H1 (cell line): ENCODE measurements around the gene ZNF576. TPM values are rescaled to one million over a fixed set of nuclear protein-coding genes. Genes with fewer than 3 reads are reported as not detected.

Experiments
- BCL11A ChIP-seq, 2 experiments: IDR thresholded peaks; one replicate each; pipeline ENCODE4 v1.6.1; 2011; ENCODE audit warnings: low read depth in 2 of 2, low read length in 2 of 2, mild to moderate bottlenecking in 2 of 2
- CHD1 ChIP-seq: IDR thresholded peaks from 2 replicates; pipeline ENCODE4 v1.6.1; 2012; ENCODE audit warnings: low read depth, low read length, improper control_type of control experiment
- EGR1 ChIP-seq: IDR thresholded peaks from 2 replicates; pipeline ENCODE4 v1.6.1; 2011; ENCODE audit warnings: low read depth, low read length, borderline replicate concordance
- PHF8 ChIP-seq: fragments of 200-600 bp; sonication (generic); conservative IDR thresholded peaks from 2 replicates; pipeline ENCODE4 v1.7.1; 2012; ENCODE audit warnings: low read depth, mild to moderate bottlenecking, inconsistent platforms, low read length, moderate library complexity
- SP1 ChIP-seq: IDR thresholded peaks from 2 replicates; pipeline ENCODE4 v1.6.1; 2011; ENCODE audit warnings: low read depth, low read length
- SP4 ChIP-seq: IDR thresholded peaks from 2 replicates; pipeline ENCODE4 v1.6.1; 2012; ENCODE audit warnings: low read length, inconsistent platforms
- SRF ChIP-seq: IDR thresholded peaks from 2 replicates; pipeline ENCODE4 v1.6.1; 2011; ENCODE audit warnings: mild to moderate bottlenecking, low read depth, low read length, moderate library complexity
- polyA plus RNA-seq, 7 experiments: library from polyadenylated mRNA; depleted of rRNA in 3 of 7; stranded (reverse) in 5 of 7; unstranded in 2 of 7; fragments of >200 nt in 5 of 7; fragments of 200-250 nt in 2 of 7; gene quantifications; 1 replicate in 5 of 7; 2 replicates in 1 of 7; 4 replicates in 1 of 7; pipeline versions ENCODE4 v1.2.1 to v1.2.3, GENCODE V29; 2011 to 2013; ENCODE audit warnings: missing spikeins in 2 of 7, mixed read lengths in 2 of 7
- total RNA-seq: library from RNA; stranded (reverse); fragmentation: NEBNext Ultra II Directional; extraction: Animal tissue kit (Norgen Biotek cat#: 25700); gene quantifications from 2 replicates; pipeline ENCODE4 v1.2.1, GENCODE V29; 2021
- TF ChIP-seq, protein P1 (sequence below): IDR thresholded peaks from 2 replicates; pipeline ENCODE4 v1.6.1; 2012; ENCODE audit warnings: low read length, inconsistent platforms

ZNF576 gene
- total and polyA plus RNA-seq, 2 of the 8 experiments (the other 6 are each of a cell fraction or from before 2014, with no cell fraction given): 13.6 to 32.4 TPM

DNA sequence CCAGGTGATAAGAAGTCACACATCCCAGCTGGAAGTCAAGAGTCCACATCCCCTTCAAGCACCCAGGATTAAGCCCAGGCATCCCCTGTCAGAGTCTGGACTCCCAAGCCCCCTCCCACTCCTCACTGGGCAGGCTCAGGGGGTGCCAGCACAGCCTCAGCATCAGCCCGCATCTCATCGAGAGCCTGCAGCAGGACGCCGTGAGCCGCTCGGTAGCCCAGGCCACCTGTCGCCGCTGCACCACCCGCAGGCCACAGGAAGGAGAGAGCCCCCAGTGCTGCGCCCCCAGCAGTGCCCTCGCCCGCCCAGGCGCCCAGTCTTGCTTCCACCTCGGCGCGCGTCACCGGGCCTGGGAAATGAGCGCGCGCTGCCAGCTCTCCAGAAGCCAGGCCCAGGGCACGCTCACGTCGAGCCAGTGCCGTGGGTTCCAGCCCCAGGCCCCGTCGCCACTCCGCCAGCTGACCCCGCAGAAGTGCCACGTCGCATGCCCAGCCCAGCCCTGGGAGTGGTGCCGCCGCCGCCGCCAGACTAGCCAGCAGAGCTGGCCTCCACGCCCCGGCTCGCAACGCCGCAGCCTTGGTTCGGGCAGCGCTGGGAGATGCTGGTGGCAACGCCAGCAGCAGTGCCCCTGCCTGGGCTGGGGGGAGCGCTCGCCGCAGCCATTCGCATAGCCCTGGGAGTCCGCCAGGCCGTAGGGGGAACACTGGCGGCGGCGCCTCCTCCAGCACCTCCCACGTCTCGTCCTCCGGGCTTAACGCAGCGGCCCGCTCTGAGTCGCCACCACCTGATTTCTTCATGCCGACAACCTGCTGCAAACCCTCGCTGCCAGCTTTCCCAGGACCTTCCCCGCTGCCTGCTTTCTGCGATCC lies 4.3 kb upstream of the ZNF576 start (continued):
- TF ChIP-seq SP4 (no peak), SP1 (no peak), BCL11A (IDR thresholded peaks at IDR 0.05; ENCODE audit: low read depth in 2 of 2, low read length in 2 of 2) (no peak), PHF8 (no peak), SRF (no peak), EGR1 (no peak), CHD1 (no peak)
- TF ChIP-seq, protein P1, sequence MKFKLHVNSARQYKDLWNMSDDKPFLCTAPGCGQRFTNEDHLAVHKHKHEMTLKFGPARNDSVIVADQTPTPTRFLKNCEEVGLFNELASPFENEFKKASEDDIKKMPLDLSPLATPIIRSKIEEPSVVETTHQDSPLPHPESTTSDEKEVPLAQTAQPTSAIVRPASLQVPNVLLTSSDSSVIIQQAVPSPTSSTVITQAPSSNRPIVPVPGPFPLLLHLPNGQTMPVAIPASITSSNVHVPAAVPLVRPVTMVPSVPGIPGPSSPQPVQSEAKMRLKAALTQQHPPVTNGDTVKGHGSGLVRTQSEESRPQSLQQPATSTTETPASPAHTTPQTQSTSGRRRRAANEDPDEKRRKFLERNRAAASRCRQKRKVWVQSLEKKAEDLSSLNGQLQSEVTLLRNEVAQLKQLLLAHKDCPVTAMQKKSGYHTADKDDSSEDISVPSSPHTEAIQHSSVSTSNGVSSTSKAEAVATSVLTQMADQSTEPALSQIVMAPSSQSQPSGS: no peak
